ENCODE measurements around the gene ARL5B. TPM values are rescaled to one million over a fixed set of nuclear protein-coding genes. Genes with fewer than 3 reads are reported as not detected.

ARL5B gene
- total and polyA plus RNA-seq, 2 of the 8 experiments (the other 6 are each of a cell fraction or from before 2014, with no cell fraction given), result 8.4 to 52.1 TPM

- H3K4me1 ChIP-seq (replicated peaks in 1 of 4; ENCODE audit: control insufficient read depth in 3 of 4, insufficient read depth in 4 of 4, low read length in 3 of 4), result no peaks in the 10 kb centered on the region
- no peak overlapping the region for H3K4ac ChIP-seq (replicated peaks; ENCODE audit: insufficient read length, low read depth, low read length)
- no peak overlapping the region for H2AFZ ChIP-seq (ENCODE audit: low read length)
- no peak overlapping the region for H2BK5ac ChIP-seq (ENCODE audit: low read depth, low read length)
- no peak overlapping the region for H3K14ac ChIP-seq (ENCODE audit: insufficient read length)
- H3K56ac ChIP-seq (replicated peaks; ENCODE audit: insufficient read length, low read depth, low read length), result no peak overlapping the region
- H2BK12ac ChIP-seq (ENCODE audit: low read depth, low read length), result no peak overlapping the region
- no peaks in the 10 kb centered on the region for H3K23me2 ChIP-seq (ENCODE audit: low read depth, low read length)
- no peak overlapping the region for H4K8ac ChIP-seq (ENCODE audit: extremely low read depth, insufficient read depth, low read length)
- no peak overlapping the region for H3K23ac ChIP-seq (ENCODE audit: insufficient read length)
- ChIA-PET POLR2A (ENCODE audit: partially characterized antibody) (no interaction called here), CTCF (ENCODE audit: partially characterized antibody) (no interaction called here)
- H3K18ac ChIP-seq (ENCODE audit: extremely low read depth, low read length), result no peak overlapping the region
- no peak overlapping the region for H3K9ac ChIP-seq (replicated peaks in 1 of 4; ENCODE audit: extremely low read depth in 1 of 4, low read depth in 3 of 4, low read length in 3 of 4)
- FAIRE-seq (no peak), DNase-seq (ENCODE audit: low read depth in 1 of 2, low spot score in 2 of 2) (no peak)
- no peak overlapping the region for H3K4me2 ChIP-seq (ENCODE audit: insufficient read depth in 1 of 2, low read depth in 2 of 2, low read length in 2 of 2)
- no peaks in the 10 kb centered on the region for H3K79me2 ChIP-seq (ENCODE audit: control insufficient read depth in 1 of 2, insufficient read depth in 2 of 2, low read length in 2 of 2)
- H4K5ac ChIP-seq (ENCODE audit: insufficient read length, low read depth, low read length), result no peak overlapping the region
- H2BK20ac ChIP-seq (ENCODE audit: low read length), result no peak overlapping the region
- TF ChIP-seq MAX (IDR thresholded peaks at IDR 0.05), result no peak
- peak; percentile 8 to 14; a peak in 2 of 4 replicates for TF ChIP-seq RAD21 (IDR thresholded peaks at IDR 0.05 in 1 of 2, conservative IDR thresholded peaks at IDR 0.05 in 1 of 2; ENCODE audit: low read depth in 2 of 2, low read length in 2 of 2)
- H3K9me3 ChIP-seq (ENCODE audit: insufficient read depth in 2 of 2, low read depth in 1 of 2, low read length in 1 of 2), result no peaks in the 10 kb centered on the region
- H2AK5ac ChIP-seq (ENCODE audit: low read depth, low read length), result no peak overlapping the region
- H3K36me3 ChIP-seq (ENCODE audit: control insufficient read depth in 2 of 4, insufficient read depth in 4 of 4, low read length in 3 of 4), result no peaks in the 10 kb centered on the region
- 94% methylated on average over 21 of the region's 31 CpGs; no CpG with 5 or more reads in 1 of the 2 experiments for WGBS, 2 experiments (ENCODE audit: extremely low coverage in 1 of 2, insufficient coverage in 1 of 2, insufficient read length in 1 of 2, insufficient replicate concordance in 2 of 2, low coverage in 1 of 2, low lambda C conversion rate in 2 of 2, missing lambda C conversion rate in 1 of 2)
- H4K20me1 ChIP-seq (replicated peaks in 1 of 2; ENCODE audit: control insufficient read depth in 1 of 2, insufficient read depth in 2 of 2, low read length in 2 of 2), result no peaks in the 10 kb centered on the region
- H2BK120ac ChIP-seq (replicated peaks; ENCODE audit: low read depth, low read length), result no peak overlapping the region
- H3K79me1 ChIP-seq (ENCODE audit: low read depth, low read length), result no peaks in the 10 kb centered on the region
- no peaks in the 10 kb centered on the region for H3K27me3 ChIP-seq (replicated peaks in 1 of 4; ENCODE audit: control insufficient read depth in 3 of 4, extremely low read depth in 1 of 4, insufficient read depth in 3 of 4, low read length in 3 of 4)
- H2BK15ac ChIP-seq (ENCODE audit: low read length), result no peak overlapping the region
- no peak overlapping the region for H3K4me3 ChIP-seq (ENCODE audit: extremely low read depth in 1 of 4, insufficient read depth in 2 of 4, low read depth in 3 of 4, low read length in 4 of 4)
- H4K91ac ChIP-seq (replicated peaks; ENCODE audit: insufficient read length, low read length), result no peak overlapping the region
- H3K27ac ChIP-seq (ENCODE audit: low read depth, low read length), result no peak overlapping the region
These were observed 51.0 kb downstream of the ARL5B start for GRCh38 chr10:18710201-18710653.

Data from H1 (cell line).